CD4-positive, alpha-beta T cell treated with Interleukin-2 at 100 ng/mL for 4 hours (primary cell): ENCODE data around the gene MRTFA.
A peak's percentile ranks its signal among the peaks of the same experiment; 100 is the strongest.
"Not testable (repeated sequence)": the region's sequence is repeated elsewhere in the genome, so short reads cannot be mapped to it uniquely, and the experiment has no call there.

ENCODE experiments used
- DNase-seq: peaks from one replicate; pipeline ENCODE4 v3.0.0-alpha.2; 2020; ENCODE audit warnings: low spot score

Gene MRTFA

GRCh38 chr22:40659166-40659565 is 22.6 kb upstream of the MRTFA start:
- DNase-seq, result no peak

DNA sequence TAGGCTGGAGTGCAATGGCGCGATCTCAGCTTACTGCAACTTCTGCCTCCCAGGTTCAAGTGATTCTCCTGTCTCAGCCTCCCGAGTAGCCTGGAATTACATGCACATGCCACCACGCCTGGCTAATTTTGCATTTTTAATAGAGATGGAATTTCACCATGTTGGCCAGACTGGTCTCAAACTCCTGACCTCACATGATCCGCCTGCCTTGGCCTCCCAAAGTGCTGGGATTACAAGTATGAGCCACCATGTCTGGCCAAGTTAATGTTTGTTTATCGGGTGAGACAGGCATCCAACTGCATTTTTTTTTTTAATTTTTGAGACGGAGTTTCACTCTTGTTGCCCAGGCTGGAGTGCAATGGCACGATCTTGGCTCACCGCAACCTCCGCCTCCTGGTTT is 20.1 kb upstream of the MRTFA start:
- not testable (repeated sequence) for DNase-seq

GRCh38 chr22:40655941-40656340 is 19.4 kb upstream of the MRTFA start:
- not testable (repeated sequence) for DNase-seq

DNA sequence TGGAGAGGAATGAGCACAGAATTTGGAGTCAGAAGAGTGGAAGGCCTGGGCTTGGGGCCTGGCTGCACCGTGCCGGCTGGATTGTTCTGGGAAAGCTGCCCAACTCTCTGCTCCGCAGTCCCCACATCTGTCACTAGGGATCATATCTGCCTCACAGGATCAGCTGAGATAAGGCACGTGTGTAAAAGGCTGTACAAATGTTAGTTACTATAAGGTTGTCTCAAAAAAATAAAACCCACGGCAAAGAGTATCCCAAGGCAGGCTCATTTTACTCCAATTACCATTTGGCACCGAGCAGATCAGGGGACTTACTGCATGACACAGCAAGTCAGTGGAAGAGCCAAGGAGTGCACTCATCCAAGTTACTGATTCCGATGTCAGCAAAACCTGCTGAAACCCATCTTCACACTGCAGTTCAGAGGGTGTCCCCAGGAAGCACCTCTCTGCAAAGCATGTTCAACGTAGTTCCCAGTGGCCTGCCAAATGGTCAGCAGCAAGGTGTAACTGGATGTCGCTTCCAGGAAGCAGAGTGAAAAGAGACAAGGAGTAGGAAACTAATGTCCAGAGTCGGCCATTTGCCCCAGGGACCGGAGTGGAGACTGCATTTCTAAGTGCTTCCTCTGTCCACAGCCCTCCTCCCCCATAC is 18.1 kb upstream of the MRTFA start:
- no peak for DNase-seq

DNA sequence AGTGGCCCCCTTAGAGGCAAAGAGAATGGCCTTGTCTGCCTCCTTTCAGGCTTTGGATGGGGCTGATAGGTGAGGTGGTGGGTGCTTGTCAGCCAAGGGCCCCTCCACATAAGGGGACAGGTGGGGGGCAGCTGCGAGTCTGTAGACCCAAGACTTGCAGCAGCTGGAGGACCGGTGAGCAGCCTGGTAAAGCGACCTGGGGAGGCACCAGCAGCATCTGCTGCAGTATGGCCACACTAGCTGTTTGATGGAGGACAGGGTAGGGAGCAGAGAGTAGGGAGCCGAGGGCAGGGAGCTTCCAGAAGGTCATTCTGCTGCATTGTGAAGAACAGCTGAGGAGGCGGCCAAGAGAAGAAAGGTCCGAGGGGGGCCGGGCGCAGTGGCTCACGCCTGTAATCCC is 16.8 kb upstream of the MRTFA start:
- DNase-seq, result no peak

DNA sequence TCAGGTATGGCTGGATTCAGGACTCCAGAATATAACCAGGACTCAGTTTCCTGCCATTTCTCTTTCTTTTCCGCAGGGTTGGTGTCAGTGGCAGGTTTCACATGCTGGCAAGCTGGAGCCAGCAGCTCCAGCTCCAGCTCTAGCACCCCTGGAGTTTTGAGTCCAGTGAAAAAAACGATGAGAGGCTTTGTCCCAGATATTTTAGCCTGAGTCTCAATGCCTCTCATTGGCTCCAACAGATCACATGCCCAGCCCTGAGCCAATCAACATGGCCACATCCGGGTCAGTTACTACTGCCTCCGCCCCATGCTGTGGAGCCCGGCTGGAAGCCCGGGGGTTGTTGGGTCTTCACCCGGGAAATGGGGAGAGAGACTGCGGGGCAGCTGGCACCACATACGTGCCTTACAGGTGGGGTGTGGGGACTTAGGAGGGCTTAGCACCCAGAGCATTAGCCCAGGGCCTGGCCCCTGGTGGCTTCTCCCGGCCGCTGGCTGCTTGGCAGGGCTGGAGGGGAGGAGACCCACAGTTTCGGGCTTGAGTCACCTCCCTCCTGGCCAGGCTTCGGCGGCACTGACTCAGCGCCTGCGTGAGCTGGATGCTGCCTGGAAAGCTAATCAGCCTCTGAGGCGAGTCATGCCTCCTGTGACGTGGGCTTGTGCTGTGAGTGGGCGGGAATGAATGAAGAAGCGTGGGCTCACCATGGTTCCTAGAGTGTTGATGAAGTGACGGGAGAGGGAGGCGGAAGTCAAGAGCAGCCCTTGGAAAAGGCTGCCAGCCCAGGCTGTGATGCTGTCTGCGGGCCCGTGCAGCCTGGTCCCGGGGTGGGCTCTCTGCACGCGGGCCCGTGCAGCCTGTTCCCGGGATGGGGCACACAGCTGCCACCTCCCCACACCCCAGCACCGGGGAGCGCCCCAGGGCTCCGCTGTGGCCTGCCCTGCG is 15.3 kb upstream of the MRTFA start:
- DNase-seq, result peak; percentile 82

DNA sequence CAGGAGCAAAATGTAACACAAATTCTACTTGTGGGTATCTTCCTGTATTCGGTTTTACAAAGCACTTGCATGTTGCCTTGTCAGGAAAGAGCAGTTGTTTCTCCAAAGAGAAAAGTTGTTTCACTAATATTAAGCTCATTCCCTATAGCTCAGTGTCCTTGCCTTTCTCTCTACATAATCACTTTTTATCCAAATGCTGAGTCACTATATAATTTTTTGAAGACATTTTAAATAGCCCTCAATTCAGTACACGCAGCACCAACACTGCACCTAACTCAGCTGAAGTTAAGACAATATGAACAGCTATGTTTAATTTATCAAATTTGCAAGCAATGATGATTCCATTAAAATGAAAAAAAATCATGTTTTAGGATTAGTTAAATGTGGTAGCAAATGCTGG is 14.5 kb upstream of the MRTFA start:
- no peak for DNase-seq

DNA sequence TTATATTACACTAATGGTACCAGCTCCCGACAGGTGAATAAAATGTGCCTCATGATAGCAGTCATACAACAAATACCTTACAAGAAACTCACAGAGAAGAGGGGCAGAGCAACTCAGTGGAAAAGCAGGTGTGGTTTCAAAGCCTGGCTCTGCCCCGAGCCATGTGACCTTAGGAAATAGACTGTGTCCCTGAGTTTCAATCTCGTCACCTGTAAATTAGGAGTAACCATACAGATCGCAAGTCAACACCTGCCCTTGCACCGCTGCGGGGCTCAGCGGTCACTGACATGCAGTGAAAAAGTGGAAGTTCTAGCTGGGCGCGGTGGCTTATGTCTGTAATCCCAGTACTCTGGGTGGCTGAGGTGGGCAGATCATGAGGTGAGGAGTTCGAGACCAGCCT is 11.9 kb upstream of the MRTFA start:
- no peak for DNase-seq

- no peak for DNase-seq
Measured at GRCh38 chr22:40645579-40646197, 9.2 kb upstream of the MRTFA start.

GRCh38 chr22:40642316-40642715 is 5.8 kb upstream of the MRTFA start:
- no peak for DNase-seq

DNA sequence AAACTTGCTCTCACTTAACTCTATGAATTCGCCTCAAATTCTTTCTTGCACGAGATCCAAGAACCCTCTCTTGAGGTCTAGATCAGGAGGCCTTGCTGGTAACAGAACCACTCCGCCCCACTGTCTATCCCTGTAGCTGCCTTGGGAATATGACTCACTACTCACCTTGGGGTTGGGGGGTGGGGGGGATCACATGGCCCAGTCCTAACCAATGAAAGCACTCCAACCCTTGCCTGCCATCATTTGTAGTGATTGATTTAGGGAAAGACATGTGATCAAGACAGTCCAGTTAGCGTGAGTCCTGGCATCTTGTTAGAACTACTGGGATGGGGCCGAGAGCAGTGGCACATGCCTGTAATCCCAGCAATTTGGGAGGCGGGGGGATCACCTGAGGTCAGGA is 4.8 kb upstream of the MRTFA start:
- DNase-seq, result no peak

DNA sequence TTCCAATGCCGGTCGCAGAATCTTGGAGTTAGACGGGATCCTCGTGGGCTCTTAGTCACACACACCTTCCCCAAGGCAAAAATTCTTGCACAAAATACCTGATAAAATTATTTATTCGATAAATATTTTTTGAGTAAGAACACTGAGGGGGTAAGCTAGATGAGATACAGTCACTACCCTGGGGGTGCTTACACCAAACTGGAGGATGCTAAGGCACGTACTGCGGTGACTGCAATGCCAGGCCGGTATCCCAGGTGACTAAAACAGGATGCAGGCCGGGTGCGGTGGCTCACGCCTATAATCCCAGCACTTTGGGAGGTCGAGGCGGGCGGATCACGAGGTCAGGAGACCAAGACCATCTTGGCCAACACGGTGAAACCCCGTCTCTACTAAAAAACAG is 1.7 kb upstream of the MRTFA start:
- no peak for DNase-seq

DNA sequence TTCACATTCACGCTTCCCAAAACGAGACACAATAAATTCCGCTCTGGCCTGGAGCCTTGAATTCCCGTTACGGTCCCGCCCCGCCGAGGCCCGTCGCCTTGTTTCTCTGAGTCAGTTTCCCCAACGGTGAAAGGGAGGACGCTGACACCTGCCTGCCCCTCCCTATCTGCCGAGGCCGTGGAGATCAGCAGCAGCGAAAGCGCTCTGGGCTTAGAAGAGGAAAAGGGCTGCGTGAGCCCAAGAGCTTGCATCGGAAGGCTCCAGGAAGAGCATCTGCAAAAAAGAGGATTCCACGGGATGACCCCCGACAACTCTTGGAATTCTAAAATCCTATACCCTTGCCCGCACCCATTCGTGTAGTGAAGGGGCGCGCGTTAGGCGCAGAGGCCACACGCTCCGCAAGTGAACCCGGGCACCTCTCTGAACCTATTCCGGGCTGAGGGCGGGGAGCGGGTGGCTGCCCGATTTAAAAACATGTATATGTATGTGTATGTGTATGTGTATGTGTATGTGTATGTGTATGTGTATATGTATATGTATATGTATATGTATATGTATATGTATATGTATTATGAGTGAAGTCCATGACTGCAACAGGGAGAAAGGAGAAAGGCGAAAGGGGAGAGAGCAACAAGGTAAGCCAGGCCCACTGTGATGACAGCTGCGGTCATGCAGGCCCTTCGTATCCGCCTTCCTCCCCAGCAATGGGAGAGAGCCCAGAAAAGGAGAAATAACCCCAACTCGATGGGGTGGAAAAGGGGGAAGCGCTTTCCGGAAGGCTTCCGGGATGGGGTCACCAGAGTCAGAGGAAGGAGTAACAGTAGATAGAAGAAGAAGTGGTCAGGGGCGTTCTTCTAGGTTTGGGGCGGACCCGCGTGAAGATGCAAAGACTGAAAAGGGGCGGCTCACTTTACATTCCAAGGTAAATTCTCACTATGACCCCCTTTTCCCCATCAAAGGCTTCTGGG is 948 bp upstream of the MRTFA start:
- DNase-seq, result peak; percentile 42

- no peak for DNase-seq
Measured at GRCh38 chr22:40635940-40636379, 559 bp downstream of the MRTFA start.

DNA sequence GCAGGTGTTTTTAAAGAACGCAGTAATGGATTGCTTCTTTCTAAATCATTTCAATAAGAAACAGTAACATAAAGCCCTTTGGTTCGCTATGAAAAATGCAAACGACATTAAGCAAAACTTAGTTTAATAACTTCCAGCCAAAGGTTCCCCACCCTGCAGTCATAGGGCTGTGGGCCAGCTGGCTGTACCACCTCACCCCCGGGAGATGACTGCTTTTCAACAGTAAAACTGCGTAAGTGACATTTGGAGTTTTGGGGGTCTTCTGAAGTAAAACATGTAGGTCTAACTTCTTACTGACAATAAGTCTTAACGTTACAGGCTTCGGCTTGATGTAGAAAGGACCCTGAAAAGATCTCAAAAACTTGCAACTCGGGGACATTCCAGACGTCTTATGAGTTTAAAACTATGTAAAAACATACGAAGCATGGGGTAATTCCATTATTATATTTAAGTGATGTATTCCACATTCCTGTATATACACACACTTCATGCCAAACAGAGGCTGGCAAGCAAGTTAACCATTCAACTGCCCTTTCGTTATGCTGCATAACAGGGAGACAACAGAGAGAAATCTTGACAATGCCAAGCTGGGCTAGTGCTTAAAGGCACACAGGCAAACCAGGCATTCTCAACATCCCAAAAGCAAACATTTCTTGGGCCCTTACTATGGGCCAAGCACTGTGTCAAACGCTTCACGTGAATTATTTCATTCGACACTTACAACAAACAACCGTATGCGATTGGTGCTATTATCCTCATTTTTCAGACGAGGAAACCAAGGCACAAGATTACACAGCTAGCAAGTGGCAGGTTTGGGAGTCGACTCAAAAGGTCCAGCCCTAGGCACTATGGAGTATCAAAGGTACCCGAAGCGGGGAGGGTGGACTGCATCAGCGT is 1.2 kb downstream of the MRTFA start:
- no peak for DNase-seq

DNA sequence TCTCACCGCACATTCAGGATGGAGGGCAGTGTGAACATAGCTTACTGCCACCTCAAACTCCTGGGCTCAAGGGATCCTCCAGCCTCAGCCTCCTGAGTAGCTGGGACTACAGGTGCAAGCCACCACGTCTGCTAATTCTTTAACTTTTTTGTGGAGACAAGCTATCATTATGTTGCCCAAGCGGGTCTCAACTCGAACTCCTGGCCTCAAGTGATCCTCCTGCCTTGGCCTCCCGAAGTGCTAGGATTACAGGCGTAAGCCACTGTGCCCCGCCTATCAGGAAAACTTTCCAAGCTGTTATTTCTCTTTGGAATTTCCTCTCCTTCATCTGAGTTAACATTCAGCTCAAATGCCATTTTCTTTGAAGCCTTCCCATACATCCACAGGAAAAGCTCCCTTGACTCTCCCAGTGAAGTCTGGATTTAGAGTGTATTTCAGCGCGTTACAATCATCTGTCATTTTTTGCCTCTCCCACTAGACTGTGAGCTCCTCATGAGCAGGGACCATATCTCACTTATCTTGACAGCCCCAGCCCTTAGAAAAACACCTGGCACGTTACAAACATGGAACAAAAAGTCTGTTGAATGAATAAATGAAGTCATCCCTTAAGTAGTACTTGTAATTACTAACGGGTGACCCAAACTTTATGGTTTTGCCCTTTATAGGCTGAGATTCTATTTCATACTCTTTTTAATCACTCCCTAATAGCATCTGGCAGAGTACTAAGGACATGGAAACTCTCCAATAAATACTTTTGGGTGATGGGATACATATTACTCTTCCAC is 2.2 kb downstream of the MRTFA start:
- DNase-seq, result no peak

DNA sequence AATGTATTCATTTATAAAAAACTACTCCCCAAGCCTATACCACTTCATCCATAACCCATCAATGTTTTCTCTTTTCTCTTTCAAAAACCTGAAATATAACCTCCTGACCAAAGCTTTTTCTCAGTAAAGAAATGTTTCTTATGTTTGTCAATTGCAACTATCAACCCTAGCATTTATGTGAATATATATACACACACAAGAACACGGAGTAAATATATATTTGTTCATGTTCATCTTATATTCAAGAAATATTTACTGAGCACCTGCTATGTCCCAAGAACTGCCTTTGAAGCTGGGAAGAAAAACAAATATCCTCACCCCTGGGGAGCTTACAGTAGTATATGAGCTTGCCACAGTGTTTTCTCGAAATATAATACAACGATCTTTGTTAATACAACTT is 3.5 kb downstream of the MRTFA start:
- DNase-seq, result no peak

GRCh38 chr22:40631925-40632324 is 4.6 kb downstream of the MRTFA start:
- DNase-seq, result no peak

GRCh38 chr22:40628354-40629042 is 8.0 kb downstream of the MRTFA start:
- no peak for DNase-seq
